HG03442 (cell line): Measurements from ENCODE around the gene FES.

Experiments
- ATAC-seq: cut with Tn5 transposase; IDR thresholded peaks from one replicate; pipeline ENCODE4 v1.9.1; 2021; ENCODE audit warnings: mild to moderate bottlenecking, moderate library complexity; ENCODE audit not compliant: unreplicated experiment

The FES gene

DNA sequence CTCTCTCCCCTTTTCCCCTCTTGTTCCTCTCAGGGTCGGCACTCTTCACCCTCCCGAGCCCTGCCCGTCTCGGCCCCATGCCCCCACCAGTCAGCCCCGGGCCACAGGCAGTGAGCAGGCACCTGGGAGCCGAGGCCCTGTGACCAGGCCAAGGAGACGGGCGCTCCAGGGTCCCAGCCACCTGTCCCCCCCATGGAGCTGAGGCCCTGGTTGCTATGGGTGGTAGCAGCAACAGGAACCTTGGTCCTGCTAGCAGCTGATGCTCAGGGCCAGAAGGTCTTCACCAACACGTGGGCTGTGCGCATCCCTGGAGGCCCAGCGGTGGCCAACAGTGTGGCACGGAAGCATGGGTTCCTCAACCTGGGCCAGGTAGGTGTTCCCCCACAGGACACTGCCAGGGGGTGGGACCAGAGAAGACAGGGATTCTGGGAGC lies 8.7 kb upstream of the FES start:
- no peak for ATAC-seq

DNA sequence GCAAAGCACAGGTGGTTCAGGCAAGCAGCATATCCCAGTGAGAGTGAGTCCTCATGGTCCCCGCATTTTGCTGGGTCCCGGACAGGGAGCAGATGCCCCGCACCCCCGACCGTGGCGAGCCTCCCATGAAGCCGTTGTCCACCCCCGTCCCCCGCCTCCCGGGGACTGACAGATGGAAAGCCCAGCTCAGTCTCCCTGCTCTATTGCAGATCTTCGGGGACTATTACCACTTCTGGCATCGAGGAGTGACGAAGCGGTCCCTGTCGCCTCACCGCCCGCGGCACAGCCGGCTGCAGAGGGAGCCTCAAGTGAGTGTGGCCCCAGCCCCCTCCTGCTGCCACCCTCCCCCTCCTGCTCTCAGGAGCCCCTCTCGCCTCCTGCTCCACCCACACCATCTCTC lies 8.3 kb upstream of the FES start:
- no peak for ATAC-seq

DNA sequence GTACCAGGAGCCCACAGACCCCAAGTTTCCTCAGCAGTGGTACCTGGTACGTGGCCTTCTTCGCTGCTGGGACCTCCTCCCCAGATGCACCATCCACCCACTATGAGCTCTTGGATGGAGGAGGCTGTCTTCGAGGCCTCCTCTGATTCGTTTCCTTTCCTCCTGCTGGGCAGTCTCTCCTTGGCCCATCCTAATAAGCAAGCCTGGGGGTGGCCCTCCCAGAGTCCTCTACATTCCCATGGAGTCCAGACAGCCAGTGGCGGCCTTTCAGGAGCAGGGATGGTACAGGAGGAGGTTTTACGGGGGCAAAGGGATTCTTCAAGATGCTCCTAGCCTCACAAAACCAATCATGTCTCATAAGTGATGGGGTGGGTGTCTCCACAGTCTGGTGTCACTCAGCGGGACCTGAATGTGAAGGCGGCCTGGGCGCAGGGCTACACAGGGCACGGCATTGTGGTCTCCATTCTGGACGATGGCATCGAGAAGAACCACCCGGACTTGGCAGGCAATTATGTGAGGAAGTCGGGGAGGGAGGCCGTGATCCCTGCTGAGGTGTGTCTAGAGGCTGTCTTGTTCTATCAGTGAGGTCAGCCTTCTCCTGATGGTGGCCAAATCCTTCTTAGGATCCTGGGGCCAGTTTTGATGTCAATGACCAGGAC lies 7.7 kb upstream of the FES start:
- no peak for ATAC-seq

DNA sequence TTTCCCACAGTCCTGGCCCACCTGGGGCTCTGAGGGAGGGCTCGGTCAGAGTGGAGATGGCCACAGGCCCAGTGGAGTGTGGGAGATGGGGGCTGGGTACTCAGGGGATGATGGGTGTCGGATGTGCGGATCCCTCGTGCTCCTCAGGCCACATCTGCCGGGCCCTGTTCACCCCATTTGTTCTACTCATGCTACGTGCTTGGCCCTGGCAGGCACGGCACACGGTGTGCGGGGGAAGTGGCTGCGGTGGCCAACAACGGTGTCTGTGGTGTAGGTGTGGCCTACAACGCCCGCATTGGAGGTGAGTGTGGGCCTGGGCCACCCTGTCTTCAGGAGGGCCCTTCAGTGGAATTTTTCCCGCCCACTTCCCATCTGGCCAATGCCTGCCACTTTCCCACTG lies 7.0 kb upstream of the FES start:
- no peak for ATAC-seq

DNA sequence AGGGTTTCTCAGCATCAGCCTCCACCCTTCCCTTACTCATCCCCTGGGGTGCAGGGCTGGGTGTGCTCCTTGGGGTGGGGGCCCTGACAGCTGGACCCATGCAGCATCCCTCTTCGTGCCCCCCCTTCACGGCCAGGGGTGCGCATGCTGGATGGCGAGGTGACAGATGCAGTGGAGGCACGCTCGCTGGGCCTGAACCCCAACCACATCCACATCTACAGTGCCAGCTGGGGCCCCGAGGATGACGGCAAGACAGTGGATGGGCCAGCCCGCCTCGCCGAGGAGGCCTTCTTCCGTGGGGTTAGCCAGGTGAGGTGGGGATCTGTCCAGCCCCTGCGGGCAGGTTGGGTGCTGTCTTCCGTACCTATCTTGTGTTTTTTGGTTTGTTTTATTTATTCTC lies 6.3 kb upstream of the FES start:
- ATAC-seq = no peak

DNA sequence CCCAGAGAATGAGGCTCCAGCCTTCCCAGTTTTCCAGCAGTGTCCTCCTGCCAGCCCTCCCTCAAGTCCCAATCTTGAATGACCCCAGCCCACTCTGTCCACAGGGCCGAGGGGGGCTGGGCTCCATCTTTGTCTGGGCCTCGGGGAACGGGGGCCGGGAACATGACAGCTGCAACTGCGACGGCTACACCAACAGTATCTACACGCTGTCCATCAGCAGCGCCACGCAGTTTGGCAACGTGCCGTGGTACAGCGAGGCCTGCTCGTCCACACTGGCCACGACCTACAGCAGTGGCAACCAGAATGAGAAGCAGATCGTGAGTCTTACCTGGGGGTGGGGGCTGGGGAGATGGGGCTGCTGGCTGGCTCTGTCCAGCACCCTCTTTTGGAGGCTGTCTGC lies 5.6 kb upstream of the FES start:
- ATAC-seq = no peak

DNA sequence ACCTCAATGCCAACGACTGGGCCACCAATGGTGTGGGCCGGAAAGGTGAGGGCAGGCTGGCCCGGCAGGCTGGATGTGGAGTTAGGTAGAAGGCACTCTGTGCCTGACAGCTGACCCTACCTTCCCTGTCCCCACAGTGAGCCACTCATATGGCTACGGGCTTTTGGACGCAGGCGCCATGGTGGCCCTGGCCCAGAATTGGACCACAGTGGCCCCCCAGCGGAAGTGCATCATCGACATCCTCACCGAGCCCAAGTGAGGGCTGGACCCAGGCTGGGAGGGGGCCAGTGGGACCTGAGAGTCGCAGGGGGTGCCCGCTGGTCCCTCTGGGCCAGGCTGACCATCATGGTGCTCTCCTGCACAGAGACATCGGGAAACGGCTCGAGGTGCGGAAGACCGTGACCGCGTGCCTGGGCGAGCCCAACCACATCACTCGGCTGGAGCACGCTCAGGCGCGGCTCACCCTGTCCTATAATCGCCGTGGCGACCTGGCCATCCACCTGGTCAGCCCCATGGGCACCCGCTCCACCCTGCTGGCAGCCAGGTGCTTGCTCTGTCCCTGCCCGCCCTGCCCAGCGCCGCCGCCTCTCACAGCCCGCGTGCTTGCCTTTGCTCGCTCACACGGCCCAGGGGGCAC lies 4.5 kb upstream of the FES start:
- no peak for ATAC-seq

DNA sequence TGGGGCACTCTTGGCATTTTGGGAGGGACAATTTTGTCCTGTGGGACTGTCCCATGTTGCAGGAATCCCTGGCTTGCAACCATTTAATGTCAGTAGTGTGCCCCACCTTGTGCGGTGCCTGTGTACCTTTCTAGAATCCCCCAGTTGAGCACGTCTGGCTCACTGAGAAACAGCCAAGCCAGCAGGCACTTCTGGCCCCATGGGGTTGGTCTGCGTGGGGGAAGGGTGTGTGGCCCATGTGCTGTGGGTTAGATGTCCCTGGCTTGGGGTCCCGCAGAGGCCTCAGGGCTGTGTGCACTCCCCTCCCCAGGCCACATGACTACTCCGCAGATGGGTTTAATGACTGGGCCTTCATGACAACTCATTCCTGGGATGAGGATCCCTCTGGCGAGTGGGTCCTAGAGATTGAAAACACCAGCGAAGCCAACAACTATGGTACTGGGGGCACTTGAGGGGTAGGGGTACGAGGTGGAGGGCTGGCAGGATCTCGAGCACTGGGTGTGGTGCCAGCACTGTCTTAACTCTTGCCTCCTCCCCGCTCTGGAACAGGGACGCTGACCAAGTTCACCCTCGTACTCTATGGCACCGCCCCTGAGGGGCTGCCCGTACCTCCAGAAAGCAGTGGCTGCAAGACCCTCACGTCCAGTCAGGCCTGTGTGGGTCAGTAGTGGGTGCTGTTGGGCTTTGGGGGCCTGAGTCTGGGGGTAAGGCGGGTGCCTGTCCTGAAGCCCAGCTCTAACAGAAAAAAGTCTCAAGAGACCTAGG lies 3.7 kb upstream of the FES start:
- no peak for ATAC-seq

DNA sequence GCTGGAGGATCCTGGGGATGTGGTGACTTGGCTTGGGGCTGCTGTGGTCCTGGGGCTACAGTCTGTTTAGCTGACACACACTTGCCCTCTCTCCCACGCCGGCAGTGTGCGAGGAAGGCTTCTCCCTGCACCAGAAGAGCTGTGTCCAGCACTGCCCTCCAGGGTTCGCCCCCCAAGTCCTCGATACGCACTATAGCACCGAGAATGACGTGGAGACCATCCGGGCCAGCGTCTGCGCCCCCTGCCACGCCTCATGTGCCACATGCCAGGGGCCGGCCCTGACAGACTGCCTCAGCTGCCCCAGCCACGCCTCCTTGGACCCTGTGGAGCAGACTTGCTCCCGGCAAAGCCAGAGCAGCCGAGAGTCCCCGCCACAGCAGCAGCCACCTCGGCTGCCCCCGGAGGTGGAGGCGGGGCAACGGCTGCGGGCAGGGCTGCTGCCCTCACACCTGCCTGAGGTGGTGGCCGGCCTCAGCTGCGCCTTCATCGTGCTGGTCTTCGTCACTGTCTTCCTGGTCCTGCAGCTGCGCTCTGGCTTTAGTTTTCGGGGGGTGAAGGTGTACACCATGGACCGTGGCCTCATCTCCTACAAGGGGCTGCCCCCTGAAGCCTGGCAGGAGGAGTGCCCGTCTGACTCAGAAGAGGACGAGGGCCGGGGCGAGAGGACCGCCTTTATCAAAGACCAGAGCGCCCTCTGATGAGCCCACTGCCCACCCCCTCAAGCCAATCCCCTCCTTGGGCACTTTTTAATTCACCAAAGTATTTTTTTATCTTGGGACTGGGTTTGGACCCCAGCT lies 2.9 kb upstream of the FES start:
- ATAC-seq = no peak

DNA sequence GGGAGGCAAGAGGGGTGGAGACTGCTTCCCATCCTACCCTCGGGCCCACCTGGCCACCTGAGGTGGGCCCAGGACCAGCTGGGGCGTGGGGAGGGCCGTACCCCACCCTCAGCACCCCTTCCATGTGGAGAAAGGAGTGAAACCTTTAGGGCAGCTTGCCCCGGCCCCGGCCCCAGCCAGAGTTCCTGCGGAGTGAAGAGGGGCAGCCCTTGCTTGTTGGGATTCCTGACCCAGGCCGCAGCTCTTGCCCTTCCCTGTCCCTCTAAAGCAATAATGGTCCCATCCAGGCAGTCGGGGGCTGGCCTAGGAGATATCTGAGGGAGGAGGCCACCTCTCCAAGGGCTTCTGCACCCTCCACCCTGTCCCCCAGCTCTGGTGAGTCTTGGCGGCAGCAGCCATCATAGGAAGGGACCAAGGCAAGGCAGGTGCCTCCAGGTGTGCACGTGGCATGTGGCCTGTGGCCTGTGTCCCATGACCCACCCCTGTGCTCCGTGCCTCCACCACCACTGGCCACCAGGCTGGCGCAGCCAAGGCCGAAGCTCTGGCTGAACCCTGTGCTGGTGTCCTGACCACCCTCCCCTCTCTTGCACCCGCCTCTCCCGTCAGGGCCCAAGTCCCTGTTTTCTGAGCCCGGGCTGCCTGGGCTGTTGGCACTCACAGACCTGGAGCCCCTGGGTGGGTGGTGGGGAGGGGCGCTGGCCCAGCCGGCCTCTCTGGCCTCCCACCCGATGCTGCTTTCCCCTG lies 2.2 kb upstream of the FES start:
- ATAC-seq = no peak

DNA sequence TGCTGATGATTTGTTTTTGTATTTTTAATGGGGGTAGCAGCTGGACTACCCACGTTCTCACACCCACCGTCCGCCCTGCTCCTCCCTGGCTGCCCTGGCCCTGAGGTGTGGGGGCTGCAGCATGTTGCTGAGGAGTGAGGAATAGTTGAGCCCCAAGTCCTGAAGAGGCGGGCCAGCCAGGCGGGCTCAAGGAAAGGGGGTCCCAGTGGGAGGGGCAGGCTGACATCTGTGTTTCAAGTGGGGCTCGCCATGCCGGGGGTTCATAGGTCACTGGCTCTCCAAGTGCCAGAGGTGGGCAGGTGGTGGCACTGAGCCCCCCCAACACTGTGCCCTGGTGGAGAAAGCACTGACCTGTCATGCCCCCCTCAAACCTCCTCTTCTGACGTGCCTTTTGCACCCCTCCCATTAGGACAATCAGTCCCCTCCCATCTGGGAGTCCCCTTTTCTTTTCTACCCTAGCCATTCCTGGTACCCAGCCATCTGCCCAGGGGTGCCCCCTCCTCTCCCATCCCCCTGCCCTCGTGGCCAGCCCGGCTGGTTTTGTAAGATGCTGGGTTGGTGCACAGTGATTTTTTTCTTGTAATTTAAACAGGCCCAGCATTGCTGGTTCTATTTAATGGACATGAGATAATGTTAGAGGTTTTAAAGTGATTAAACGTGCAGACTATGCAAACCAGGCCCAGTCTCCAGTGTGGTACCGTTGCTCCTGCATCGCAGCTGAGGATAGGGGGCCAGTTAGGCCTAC lies 1.4 kb upstream of the FES start:
- no peak for ATAC-seq

DNA sequence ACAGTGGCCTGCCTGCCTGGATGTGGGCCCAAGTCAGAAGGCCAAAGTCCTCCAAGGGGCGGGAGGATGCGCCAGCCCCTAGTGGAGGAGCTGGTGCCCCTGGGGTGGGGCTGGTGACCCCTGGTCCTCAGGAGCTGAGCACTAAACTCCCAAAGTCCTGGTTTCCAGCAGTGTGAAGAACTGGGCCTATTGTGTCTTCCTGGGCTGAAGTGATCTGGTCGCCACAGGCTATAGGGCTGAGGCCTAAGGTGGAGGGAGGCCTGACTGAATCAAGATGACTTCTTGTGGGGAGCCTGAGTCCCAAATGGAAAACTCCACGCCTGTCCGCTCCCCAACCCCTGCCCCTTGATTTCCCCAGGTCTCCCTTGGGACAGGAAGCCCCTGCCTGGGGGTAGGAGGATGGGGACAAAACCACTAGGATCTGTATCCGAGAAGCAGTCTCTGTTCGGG lies 753 bp upstream of the FES start:
- no peak for ATAC-seq

DNA sequence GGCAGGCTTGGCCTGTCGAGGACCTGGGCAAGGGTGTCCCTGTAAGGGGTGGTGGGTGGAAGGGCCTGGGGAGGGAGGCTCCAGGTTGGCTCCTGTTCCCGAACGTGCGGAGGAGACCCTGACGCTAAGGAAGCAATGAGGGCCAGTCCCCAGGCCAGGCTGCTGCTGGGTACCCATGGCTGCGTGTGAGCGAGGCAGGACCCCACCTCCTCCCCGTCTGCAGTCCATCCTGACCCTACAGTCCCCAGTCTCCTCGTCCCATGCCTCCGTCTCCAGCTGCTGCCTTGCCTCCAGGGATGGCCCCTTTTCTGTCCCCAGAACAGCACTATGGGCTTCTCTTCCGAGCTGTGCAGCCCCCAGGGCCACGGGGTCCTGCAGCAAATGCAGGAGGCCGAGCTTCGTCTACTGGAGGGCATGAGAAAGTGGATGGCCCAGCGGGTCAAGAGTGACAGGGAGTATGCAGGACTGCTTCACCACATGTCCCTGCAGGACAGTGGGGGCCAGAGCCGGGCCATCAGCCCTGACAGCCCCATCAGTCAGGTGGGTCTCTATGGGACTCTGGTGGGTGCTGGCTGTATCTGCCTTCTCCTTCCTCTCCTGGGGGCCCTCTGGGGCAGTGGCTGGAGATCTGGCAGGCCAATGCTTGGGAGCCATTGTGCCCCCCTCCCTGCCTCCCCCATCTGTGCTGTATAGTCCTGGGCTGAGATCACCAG lies 571 bp downstream of the FES start:
- ATAC-seq = no peak

DNA sequence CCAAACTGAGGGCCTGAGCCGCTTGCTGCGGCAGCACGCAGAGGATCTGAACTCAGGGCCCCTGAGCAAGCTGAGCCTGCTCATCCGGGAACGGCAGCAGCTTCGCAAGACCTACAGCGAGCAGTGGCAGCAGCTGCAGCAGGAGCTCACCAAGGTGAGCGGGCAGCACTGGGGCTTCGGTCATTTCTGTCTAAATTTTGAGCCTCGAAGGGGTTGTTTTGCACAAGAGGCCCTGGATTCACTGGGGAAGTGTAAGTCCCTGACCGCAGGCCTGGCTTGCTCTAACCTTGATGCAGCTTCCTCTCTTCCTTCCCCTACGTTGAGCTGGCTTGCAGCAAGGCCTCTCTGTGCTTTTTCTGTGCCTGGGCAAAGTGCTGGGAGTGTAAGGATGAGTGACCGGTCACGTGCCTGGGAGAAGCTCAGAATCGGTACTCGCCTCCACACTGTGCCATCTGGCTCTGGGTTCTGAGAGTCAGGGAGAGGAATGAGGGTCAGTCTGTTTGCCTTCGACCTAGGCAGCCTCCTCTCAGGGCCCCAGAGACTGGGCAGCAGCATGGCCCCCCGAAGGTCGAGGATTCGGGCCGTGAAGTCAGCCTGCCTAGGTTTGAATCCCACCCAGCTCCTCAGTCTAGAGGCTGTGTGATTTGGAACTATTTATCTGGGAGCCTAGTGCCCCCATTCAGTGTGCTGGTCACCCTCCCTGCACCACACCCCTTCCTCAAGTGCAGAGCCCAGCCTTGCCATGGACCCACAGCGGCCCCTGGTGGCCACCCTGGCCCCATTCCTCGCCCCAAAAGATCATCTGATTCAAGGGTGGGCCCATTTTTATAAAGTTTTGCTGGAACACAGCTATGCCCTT lies 1.4 kb downstream of the FES start:
- no peak for ATAC-seq

DNA sequence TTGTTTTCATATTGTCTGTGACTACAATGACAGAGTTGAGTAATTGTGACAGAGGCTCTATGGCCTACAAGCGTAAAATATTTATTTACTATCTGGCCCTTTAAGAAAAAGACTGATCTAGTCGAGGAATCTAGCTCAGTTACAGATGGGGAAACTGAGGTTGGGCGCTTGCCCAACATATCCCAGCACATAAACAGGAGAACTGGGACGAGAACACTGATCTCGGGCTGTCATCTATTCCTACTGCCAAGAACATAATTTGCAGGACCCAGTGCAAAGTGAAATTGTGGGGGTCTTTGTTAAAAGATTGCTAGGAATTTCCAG lies 1.9 kb downstream of the FES start:
- ATAC-seq = no peak

DNA sequence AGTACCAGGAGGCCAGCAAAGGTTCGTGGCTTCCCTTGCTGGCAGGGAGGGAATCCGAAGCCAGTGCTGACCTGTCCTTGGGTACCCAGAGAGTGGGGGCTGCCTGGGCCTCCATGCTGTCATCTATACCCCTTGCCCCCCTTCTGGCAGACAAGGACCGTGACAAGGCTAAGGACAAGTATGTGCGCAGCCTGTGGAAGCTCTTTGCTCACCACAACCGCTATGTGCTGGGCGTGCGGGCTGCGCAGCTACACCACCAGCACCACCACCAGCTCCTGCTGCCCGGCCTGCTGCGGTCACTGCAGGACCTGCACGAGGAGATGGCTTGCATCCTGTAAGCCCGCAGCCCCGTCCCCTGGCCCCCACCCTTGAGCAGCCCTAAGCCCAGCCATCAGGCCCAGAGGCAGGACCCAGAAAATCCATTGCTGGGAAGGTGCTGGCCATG lies 2.8 kb downstream of the FES start:
- ATAC-seq = no peak

DNA sequence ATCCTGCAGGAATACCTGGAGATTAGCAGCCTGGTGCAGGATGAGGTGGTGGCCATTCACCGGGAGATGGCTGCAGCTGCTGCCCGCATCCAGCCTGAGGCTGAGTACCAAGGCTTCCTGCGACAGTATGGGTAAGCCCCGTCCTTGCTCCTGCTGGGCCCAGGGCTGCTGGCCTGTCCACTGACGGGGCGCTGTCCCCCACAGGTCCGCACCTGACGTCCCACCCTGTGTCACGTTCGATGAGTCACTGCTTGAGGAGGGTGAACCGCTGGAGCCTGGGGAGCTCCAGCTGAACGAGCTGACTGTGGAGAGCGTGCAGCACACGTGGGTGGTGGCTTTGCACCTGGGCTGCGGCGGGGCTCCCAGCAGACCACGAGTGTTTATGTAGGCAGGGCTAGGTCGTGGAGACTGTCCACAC lies 5.0 kb downstream of the FES start:
- ATAC-seq = no peak

DNA sequence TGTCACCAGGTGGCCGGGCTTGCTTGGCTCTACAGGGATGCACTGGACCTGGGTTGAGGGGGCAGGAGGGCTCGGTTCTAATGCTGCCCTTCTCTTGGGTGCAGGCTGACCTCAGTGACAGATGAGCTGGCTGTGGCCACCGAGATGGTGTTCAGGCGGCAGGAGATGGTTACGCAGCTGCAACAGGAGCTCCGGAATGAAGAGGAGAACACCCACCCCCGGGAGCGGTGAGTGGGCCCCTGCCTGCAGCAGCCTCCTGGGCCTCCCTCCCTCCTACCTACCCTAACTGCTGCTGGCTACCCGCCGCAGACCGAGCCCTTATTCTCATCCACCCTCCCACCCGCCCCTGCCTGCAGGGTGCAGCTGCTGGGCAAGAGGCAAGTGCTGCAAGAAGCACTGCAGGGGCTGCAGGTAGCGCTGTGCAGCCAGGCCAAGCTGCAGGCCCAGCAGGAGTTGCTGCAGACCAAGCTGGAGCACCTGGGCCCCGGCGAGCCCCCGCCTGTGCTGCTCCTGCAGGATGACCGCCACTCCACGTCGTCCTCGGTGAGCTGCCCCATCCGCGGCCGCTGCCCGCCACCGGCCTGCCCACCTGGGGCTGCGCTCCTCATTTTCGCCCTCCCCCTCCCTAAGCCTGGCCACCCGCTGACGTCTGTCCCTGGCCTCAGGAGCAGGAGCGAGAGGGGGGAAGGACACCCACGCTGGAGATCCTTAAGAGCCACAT lies 5.6 kb downstream of the FES start:
- no peak for ATAC-seq
